Smooth muscle cell (in vitro differentiated cells): ENCODE measurements around the gene FSIP1. TPM values are rescaled to one million over a fixed set of nuclear protein-coding genes. Genes with fewer than 3 reads are reported as not detected.

Experiments
- DNase-seq: peaks from one replicate; lab custom pipeline; 2025; ENCODE audit not compliant: unreplicated experiment; lab: John Stamatoyannopoulos, UW
- H2AFZ ChIP-seq: fragments of 200-600 bp; sonication (generic); 2 replicates; pipeline ENCODE4 v1.6.0; 2016; ENCODE audit warnings: antibody characterized with exemption, low read depth, mild to moderate bottlenecking
- H3F3A ChIP-seq: fragments of 200-600 bp; sonication (generic); 2 replicates; pipeline ENCODE4 v1.6.0; 2017; ENCODE audit warnings: antibody characterized with exemption, low read depth
- H3K27ac ChIP-seq: fragments of 200-600 bp; sonication (generic); 2 replicates; pipeline ENCODE4 v1.5.1; 2016; ENCODE audit warnings: low read depth, mild to moderate bottlenecking
- H3K27me3 ChIP-seq: fragments of 200-600 bp; sonication (generic); 2 replicates; pipeline ENCODE4 v1.6.1; 2016; ENCODE audit warnings: low read depth, mild to moderate bottlenecking
- H3K36me3 ChIP-seq: fragments of 200-600 bp; sonication (generic); 2 replicates; pipeline ENCODE4 v1.5.1; 2016; ENCODE audit warnings: low read depth
- H3K4me1 ChIP-seq: fragments of 200-600 bp; sonication (generic); 2 replicates; pipeline ENCODE4 v1.5.1; 2016; ENCODE audit warnings: low read depth
- H3K4me2 ChIP-seq: fragments of 200-600 bp; sonication (generic); 2 replicates; pipeline ENCODE4 v1.6.0; 2016; ENCODE audit warnings: mild to moderate bottlenecking
- H3K4me3 ChIP-seq: fragments of 200-600 bp; sonication (generic); 2 replicates; pipeline ENCODE4 v1.5.1; 2016; ENCODE audit warnings: mild to moderate bottlenecking
- H3K79me2 ChIP-seq: fragments of 200-600 bp; sonication (generic); 2 replicates; pipeline ENCODE4 v1.6.0; 2016; ENCODE audit warnings: low read depth, mild to moderate bottlenecking
- H3K9ac ChIP-seq: fragments of 200-600 bp; sonication (generic); 2 replicates; pipeline ENCODE4 v1.6.0; 2016; ENCODE audit warnings: low read depth
- H3K9me3 ChIP-seq: fragments of 200-600 bp; sonication (generic); replicated peaks from 2 replicates; pipeline ENCODE4 v1.5.1; 2016; ENCODE audit warnings: low read depth
- H4K20me1 ChIP-seq: fragments of 200-600 bp; sonication (generic); 2 replicates; pipeline ENCODE4 v1.6.0; 2016; ENCODE audit warnings: low read depth
- CTCF ChIP-seq: fragments of 200-600 bp; sonication (generic); IDR thresholded peaks from 2 replicates; pipeline ENCODE4 v1.5.1; 2017; ENCODE audit warnings: borderline replicate concordance, mild to moderate bottlenecking, antibody characterized with exemption; ENCODE audit not compliant: insufficient read depth, poor library complexity, severe bottlenecking
- WGBS: methylation state at CpG from one replicate; pipeline ENCODE4 v1.1.7; 2016; ENCODE audit warnings: low lambda C conversion rate; 5-methylcytosine and 5-hydroxymethylcytosine counted together
- polyA plus RNA-seq: library from polyadenylated mRNA; unstranded; fragments of >200 nt; fragmentation: Nextera tagmentation; extraction: Ambion mirVana; gene quantifications from 2 replicates; pipeline ENCODE4 v1.2.1, GENCODE V29; 2016
- total RNA-seq: library from RNA; depleted of rRNA; stranded (reverse); fragments of >200 nt; gene quantifications from 2 replicates; pipeline ENCODE4 v1.2.3, GENCODE V29; 2014

FSIP1 gene
- total and polyA plus RNA-seq, 2 experiments from 2014 or later = 0.13 to 0.43 TPM

- Histone ChIP-seq H3K27ac (no peak overlapping the region), H4K20me1 (no peaks in the 10 kb centered on the region), H2AFZ (no peak overlapping the region), H3K79me2 (no peaks in the 10 kb centered on the region), H3K36me3 (no peaks in the 10 kb centered on the region), H3F3A (no peaks in the 10 kb centered on the region), H3K27me3 (no peaks in the 10 kb centered on the region), H3K4me2 (no peak overlapping the region), H3K4me3 (no peak overlapping the region), H3K4me1 (no peaks in the 10 kb centered on the region), H3K9ac (no peak overlapping the region), H3K9me3 (no peaks in the 10 kb centered on the region)
- DNase-seq = no peak
- WGBS = 73% methylated on average over 2 of the region's 2 CpGs
- no peak for TF ChIP-seq CTCF
Observed at GRCh38 chr15:39748276-39748675, 34.4 kb downstream of the FSIP1 start.

- no peak overlapping the region for H3K4me2 ChIP-seq
- DNase-seq = no peak
- no peak overlapping the region for H3K9ac ChIP-seq
Observed at GRCh38 chr15:39747326-39747725, 35.3 kb downstream of the FSIP1 start.

GRCh38 chr15:39746714-39747276 lies 35.8 kb downstream of the FSIP1 start:
- H3F3A ChIP-seq = no peaks in the 10 kb centered on the region
- no peaks in the 10 kb centered on the region for H3K4me1 ChIP-seq
- H2AFZ ChIP-seq = no peak overlapping the region
- H3K9me3 ChIP-seq = no peaks in the 10 kb centered on the region
- H3K36me3 ChIP-seq = no peaks in the 10 kb centered on the region
- H3K27me3 ChIP-seq = no peaks in the 10 kb centered on the region
- no peak for DNase-seq
- no peaks in the 10 kb centered on the region for H4K20me1 ChIP-seq
- no peak overlapping the region for H3K9ac ChIP-seq
- H3K79me2 ChIP-seq = no peaks in the 10 kb centered on the region
- WGBS = 50% methylated on average over 1 of the region's 1 CpG
- H3K4me2 ChIP-seq = no peak overlapping the region
- no peak overlapping the region for H3K27ac ChIP-seq
- TF ChIP-seq CTCF = no peak
- H3K4me3 ChIP-seq = no peak overlapping the region

More at GRCh38 chr15:39747326-39747725, 35.3 kb downstream of the FSIP1 start:
- H3K4me3 ChIP-seq = no peak overlapping the region
- H4K20me1 ChIP-seq = no peaks in the 10 kb centered on the region
- no peaks in the 10 kb centered on the region for H3K36me3 ChIP-seq
- no peaks in the 10 kb centered on the region for H3K9me3 ChIP-seq
- TF ChIP-seq CTCF = no peak
- no peak overlapping the region for H3K27ac ChIP-seq
- H3K79me2 ChIP-seq = no peaks in the 10 kb centered on the region
- H2AFZ ChIP-seq = no peak overlapping the region
- no peaks in the 10 kb centered on the region for H3K4me1 ChIP-seq
- H3F3A ChIP-seq = no peaks in the 10 kb centered on the region
- H3K27me3 ChIP-seq = no peaks in the 10 kb centered on the region

- Histone ChIP-seq H3K9me3 (no peaks in the 10 kb centered on the region), H3K27ac (no peak overlapping the region), H3K27me3 (no peaks in the 10 kb centered on the region), H3K79me2 (no peaks in the 10 kb centered on the region), H3K36me3 (no peaks in the 10 kb centered on the region), H3K9ac (no peak overlapping the region), H4K20me1 (no peaks in the 10 kb centered on the region), H3K4me2 (no peak overlapping the region), H3K4me1 (no peaks in the 10 kb centered on the region), H3F3A (no peaks in the 10 kb centered on the region), H3K4me3 (no peak overlapping the region), H2AFZ (no peak overlapping the region)
- no peak for TF ChIP-seq CTCF
- DNase-seq = no peak
- WGBS = 81% methylated on average over 2 of the region's 2 CpGs
Observed at GRCh38 chr15:39746176-39746575, 36.5 kb downstream of the FSIP1 start.
